Psoas muscle (tissue), 8 donors: ENCODE results near the gene NOD1. TPM values are rescaled to one million over a fixed set of nuclear protein-coding genes. Genes with fewer than 3 reads are reported as not detected.

Source experiments
- ATAC-seq, 4 donors: fragments of 200-7000 bp; cut with Tn5 transposase; one replicate each; pipeline ENCODE4 v1.9.1; 2020; ENCODE audit warnings: moderate library complexity in 3 of 4, mild to moderate bottlenecking in 2 of 4
- DNase-seq, 2 donors: peaks; one replicate each; pipeline ENCODE4 v3.0.0-alpha.2; 2020
- H3K27ac ChIP-seq: fragments of 200-600 bp; one replicate; pipeline ENCODE4 v1.8.0; 2022
- H3K27me3 ChIP-seq, 3 donors: fragments of 200-600 bp in 1 of 3; one replicate each; pipeline versions ENCODE4 v1.6.1 to v1.8.0; 2013 to 2022; ENCODE audit warnings: low read length in 2 of 3, mild to moderate bottlenecking in 2 of 3, moderate library complexity in 1 of 3; ENCODE audit not compliant: insufficient read depth in 3 of 3
- H3K36me3 ChIP-seq, 2 donors: fragments of 200-600 bp in 1 of 2; one replicate each; pipeline versions ENCODE4 v1.6.1 to v1.8.0; 2013 to 2022; ENCODE audit warnings: low read depth in 1 of 2, mild to moderate bottlenecking in 1 of 2, moderate library complexity in 1 of 2; ENCODE audit not compliant: insufficient read depth in 1 of 2
- H3K4me1 ChIP-seq: fragments of 200-600 bp; one replicate; pipeline ENCODE4 v1.8.0; 2022
- H3K4me3 ChIP-seq: fragments of 200-600 bp; one replicate; pipeline ENCODE4 v1.8.0; 2022; ENCODE audit warnings: mild to moderate bottlenecking
- H3K9me3 ChIP-seq: fragments of 200-600 bp; one replicate; pipeline ENCODE4 v1.8.0; 2022
- WGBS, 3 donors: extraction: QIAGEN DNeasy Blood & Tissue Kit; methylation state at CpG; one replicate each; pipeline versions ENCODE4 v1.1.6 to v1.1.7; 2013; 5-methylcytosine and 5-hydroxymethylcytosine counted together
- intact Hi-C, 2 donors: fragments of 100-400 bp; cut with DNase I; formaldehyde crosslinking; loops; one replicate each; pipeline versions ENCODE4 v1.11.0 to v1.14.2; 2022
- polyA plus RNA-seq, 3 donors: library from polyadenylated mRNA; stranded (reverse); fragments of 200-250 nt; gene quantifications; one replicate each; pipeline ENCODE4 v1.2.3, GENCODE V29; 2013
- total RNA-seq, 4 donors: library from RNA; stranded (reverse); fragmentation: NEBNext Ultra II Directional in 2 of 4; extraction: Animal tissue kit (Norgen Biotek cat#: 25700) in 2 of 4; gene quantifications; one replicate each; pipeline versions ENCODE4 v1.2.1 to v1.2.4, GENCODE V29; 2021 to 2023
- TF ChIP-seq, protein P1 (sequence below): fragments of 200-600 bp; IDR thresholded peaks from one replicate; pipeline ENCODE4 v1.8.0; 2022; ENCODE audit warnings: antibody characterized with exemption
- donor health status: healthy with polysubstance abuse.
- donor health status: DM: no; HTN: no; CAD: no; lungs with moderate emphysema.
- donor health status: Bipolar disorder and iron deficiency.
- donor health status: healthy.
- donor health status: DM: yes; HTN: yes; CAD: no.
- donor health status: DM: no; HTN: no; CAD: no.
- donor health status: DM: no; HTN: no; CAD: no.
- donor health status: DM: yes; HTN: yes; CAD: no.

Gene NOD1
- total and polyA plus RNA-seq, 7 donors, result 1.7 to 4.1 (median 2.6) TPM

DNA sequence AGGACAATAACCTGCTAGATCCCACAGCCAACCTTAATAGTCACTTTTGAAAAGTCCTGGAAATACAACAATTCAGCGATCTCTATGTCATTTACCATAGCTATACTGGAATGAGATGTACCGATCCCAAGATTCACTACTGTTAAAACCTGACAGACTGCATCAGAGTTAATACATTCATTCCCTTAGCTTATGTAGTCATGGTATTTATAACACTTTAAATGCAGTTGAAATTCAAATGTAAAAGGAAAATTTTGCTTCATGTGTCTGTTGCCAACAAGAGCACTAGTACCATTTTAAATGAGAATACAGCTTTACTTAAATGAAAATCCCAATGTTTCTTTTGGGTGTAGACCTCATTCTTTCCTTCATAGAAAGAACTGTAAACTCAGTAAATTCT, 37.2 kb upstream of the NOD1 start:
- Histone ChIP-seq H3K27ac (no peak overlapping the region), H3K4me1 (no peaks in the 10 kb centered on the region), H3K9me3 (no peaks in the 10 kb centered on the region), H3K36me3 (peaks cover 0 to 17% of the 10 kb centered on the region in 2 donors), H3K4me3 (no peak overlapping the region), H3K27me3 (no peaks in the 10 kb centered on the region)
- intact Hi-C loops, result no loop called here
- TF ChIP-seq, protein P1, sequence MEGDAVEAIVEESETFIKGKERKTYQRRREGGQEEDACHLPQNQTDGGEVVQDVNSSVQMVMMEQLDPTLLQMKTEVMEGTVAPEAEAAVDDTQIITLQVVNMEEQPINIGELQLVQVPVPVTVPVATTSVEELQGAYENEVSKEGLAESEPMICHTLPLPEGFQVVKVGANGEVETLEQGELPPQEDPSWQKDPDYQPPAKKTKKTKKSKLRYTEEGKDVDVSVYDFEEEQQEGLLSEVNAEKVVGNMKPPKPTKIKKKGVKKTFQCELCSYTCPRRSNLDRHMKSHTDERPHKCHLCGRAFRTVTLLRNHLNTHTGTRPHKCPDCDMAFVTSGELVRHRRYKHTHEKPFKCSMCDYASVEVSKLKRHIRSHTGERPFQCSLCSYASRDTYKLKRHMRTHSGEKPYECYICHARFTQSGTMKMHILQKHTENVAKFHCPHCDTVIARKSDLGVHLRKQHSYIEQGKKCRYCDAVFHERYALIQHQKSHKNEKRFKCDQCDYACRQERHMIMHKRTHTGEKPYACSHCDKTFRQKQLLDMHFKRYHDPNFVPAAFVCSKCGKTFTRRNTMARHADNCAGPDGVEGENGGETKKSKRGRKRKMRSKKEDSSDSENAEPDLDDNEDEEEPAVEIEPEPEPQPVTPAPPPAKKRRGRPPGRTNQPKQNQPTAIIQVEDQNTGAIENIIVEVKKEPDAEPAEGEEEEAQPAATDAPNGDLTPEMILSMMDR, result no peak
- ATAC-seq (no peak), DNase-seq (no peak)
- WGBS, 3 donors, result 93 to 96% (median 93%) methylated on average over 2 of the region's 2 CpGs

DNA sequence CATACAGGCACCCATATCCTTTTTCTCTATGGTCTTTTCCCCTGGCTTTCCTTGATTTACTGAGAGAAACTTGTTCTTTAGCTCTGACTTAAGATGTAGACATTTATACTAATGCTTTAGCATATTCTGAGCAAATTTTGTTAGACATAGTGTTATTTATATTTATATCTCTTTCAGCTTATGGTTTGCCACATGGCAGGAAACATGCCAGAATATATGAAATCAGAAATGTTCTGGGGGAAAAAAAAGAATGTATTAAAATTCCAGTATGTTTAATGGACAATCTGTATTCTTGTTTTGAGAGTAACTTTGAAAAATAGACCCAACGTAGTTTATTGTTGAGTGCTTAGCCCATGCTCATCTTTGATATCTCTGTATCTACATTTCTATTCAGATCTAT, 36.2 kb upstream of the NOD1 start:
- Histone ChIP-seq H3K27me3 (no peaks in the 10 kb centered on the region), H3K9me3 (no peaks in the 10 kb centered on the region), H3K4me1 (no peaks in the 10 kb centered on the region), H3K4me3 (no peak overlapping the region), H3K36me3 (peaks cover 0 to 17% of the 10 kb centered on the region in 2 donors), H3K27ac (no peak overlapping the region)
- 93 to 98% (median 98%) methylated on average over 1 of the region's 1 CpG for WGBS, 3 donors
- TF ChIP-seq, protein P1, result no peak
- DNase-seq (no peak), ATAC-seq (no peak)
- intact Hi-C loops, result no loop called here

DNA sequence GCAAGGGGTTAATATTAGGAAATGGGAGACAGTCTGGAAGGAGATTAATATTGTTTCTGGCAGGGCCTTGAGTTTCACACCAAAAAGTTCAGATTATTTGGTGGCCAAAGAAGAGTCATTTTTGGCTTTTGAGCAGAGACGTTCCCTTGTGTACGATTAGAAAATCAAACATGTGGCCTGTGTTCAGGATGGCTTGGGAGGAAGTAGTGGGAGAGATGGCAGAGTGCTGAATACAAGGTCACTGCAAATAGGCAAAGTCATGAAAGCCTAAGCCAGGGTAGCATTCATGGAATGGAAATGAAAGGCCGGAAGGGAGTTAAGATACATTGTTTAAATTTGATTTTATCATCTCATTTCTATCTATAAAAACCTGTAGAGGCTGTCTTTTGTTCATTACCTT, 35.6 kb upstream of the NOD1 start:
- ATAC-seq (no peak), DNase-seq (no peak)
- Histone ChIP-seq H3K4me1 (no peaks in the 10 kb centered on the region), H3K27me3 (no peaks in the 10 kb centered on the region), H3K9me3 (no peaks in the 10 kb centered on the region), H3K27ac (no peak overlapping the region), H3K4me3 (no peak overlapping the region), H3K36me3 (peaks cover 0 to 17% of the 10 kb centered on the region in 2 donors)
- intact Hi-C loops, result no loop called here
- WGBS, 3 donors, result 61 to 78% (median 72%) methylated on average over 3 of the region's 3 CpGs
- TF ChIP-seq, protein P1, result no peak

DNA sequence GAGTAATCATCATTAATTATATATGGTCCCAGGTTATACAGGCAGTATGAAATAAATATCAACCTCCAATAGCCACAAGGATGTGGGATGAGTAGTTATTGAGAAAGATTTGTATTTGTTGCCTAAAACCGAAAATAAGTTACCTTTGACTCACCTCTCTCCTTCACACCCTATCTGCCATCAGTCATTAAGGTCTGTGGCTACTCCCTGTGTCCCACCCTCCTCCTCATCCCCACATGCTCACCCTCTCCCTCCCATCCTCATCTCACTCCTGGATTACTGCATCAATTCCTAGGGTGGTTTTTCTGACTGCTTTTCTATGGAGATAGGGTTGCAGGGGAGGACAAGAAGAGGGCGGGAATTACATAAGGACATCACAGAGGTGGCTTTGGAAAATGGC, 35.2 kb upstream of the NOD1 start:
- no peaks in the 10 kb centered on the region for H3K4me1 ChIP-seq
- no peak overlapping the region for H3K27ac ChIP-seq
- peaks cover 0 to 17% of the 10 kb centered on the region in 2 donors for H3K36me3 ChIP-seq
- intact Hi-C loops, result no loop called here
- no peaks in the 10 kb centered on the region for H3K9me3 ChIP-seq
- no peak for ATAC-seq
- H3K27me3 ChIP-seq, result no peaks in the 10 kb centered on the region
- TF ChIP-seq, protein P1, result no peak
- 86 to 95% (median 93%) methylated on average over 2 of the region's 2 CpGs for WGBS, 3 donors
- no peak overlapping the region for H3K4me3 ChIP-seq
- DNase-seq, result no peak

DNA sequence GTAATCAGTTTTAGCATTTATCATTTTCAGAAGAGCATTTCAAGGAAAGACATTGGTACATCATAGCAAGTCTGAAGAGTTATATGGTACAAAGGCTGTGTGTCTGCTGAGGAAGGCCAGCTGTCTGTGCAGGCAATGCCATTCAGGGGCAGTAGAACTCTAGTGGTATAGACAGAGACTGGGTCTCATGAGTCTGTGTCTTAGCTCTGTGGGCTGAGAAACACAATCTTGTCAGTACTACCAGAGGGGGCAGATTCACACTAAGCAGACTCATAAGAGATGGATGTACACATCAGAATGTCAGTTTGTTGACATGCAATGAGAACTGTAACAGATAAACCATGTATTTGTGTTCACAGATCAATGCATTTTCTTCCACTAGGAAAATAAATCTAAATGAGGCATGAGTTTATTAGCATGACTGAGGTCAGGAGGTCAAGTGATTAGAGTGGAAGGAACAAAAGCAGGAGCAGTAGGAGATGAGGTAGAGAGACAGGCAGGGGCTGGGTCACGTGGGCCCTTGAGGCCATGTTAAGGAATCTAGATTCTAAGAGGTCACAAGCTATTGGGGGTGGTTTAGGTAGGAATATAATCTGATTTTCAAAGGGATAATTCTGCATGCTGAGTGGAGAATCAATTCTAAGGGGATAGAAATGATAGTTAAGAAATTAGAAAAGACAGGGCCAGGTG, 33.5 kb upstream of the NOD1 start:
- Histone ChIP-seq H3K36me3 (peaks cover 0 to 6% of the 10 kb centered on the region in 2 donors), H3K4me1 (no peaks in the 10 kb centered on the region), H3K4me3 (no peak overlapping the region), H3K27me3 (no peaks in the 10 kb centered on the region), H3K27ac (no peak overlapping the region), H3K9me3 (no peaks in the 10 kb centered on the region)
- intact Hi-C loops, result loop anchor here in 1 of 2 donors (2.0 kb wide), 1 partner anchor 53 kb away; no protein-coding TSS in a partner anchor
- 90 to 95% (median 95%) methylated on average over 1 of the region's 1 CpG for WGBS, 3 donors
- ATAC-seq, result no peak
- DNase-seq, result no peak
- TF ChIP-seq, protein P1, result no peak
